Hematopoietic multipotent progenitor cell treated with erythropoietin and hydrocortisone succinate and interleukin-3 and kit ligand, for 8 days (in vitro differentiated cells): ENCODE results near the gene PSMA2.
A peak's percentile ranks its signal among the peaks of the same experiment; 100 is the strongest.
"Not testable (repeated sequence)": the region's sequence is repeated elsewhere in the genome, so short reads cannot be mapped to it uniquely, and the experiment has no call there.

ENCODE experiments used
- DNase-seq: peaks from one replicate; pipeline ENCODE4 v3.0.0-alpha.2; 2015

PSMA2 gene

DNA sequence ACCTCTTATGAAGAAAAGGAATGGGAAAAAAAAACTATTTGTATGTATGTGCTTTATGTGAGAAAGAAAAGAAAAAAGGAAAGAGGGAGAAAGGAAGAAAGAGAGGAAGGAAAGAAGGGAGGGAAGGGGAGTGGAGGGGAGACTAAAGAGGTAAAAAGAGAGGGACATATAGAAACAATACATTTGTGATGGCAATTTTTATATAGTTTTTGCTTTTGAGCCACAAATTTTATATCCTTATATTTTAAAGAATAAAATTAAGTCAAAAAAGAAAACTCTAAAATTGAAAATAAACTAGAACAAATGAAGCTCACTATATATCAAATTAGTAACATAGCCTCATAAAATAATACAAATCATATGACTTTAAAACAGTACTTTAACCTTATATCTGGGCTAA is 31.1 kb downstream of the PSMA2 start:
- no peak for DNase-seq

DNA sequence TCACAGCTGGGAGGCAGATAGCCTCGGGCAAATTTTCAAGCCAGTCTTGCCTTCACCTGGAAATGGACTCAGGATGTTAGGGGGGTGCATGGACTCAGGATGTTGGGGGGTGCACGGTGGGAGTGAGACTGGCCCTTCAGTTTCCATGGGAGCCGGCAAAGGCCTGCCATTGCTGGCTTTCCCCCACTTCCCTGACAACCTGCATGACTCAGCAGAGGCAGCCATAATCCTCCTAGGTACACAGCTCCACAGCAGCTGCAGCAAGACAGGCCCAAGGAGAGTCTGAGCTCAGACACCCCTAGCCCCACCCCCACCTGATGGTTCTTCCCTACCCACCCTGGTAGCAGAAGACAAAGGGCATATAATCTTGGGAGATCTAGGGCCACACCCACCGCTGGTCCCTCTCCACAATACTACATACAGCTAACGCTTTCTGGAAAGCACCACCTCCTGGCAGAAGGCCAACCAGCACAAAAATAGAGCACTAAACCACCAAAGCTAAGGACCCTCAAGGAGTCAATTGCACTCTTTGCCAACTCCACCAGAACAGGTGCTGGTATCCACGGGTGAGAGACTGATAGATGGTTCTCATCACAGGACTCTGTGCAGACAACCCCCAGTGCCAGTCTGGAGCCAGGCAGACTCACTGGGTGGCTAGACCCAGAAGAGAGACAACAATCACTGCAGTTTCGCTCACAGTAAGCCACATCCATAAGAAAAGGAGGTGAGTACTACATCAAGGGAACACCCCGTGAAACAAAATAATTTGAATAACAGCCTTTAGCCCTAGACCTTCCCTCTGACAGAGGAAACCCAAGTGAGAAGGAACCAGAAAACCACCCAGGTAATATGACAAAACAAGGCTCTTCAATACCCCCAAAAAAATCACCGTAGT is 38.4 kb downstream of the PSMA2 start:
- DNase-seq, result peak; percentile 64

DNA sequence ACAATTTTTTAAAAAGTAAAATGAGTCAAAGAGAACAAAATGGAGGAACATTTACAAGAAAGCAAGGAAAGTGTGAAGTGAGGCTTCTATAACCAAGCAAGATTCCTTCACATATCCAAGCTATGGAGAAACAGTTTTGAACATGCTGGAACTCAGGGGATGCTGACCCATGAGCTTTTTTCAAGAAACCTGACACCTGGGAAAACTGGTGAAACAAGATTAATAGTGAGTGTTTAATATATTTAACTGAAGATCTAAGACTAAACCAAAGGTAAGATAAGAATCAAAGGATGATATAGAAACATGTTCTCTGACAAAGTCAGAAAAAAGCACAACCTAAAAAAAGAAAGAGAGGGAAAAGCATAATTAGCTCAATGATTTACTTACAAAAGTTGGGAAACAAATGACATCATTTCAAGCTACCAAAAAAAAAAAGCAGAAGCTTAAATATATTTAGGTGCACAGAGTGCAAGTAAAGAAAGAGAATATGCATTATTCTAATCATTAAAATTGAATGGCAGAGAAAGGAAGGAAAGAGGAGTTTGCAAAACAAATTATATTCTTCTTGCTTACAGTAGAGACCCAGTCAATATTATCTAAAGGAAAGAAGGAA is 45.0 kb downstream of the PSMA2 start:
- DNase-seq, result no peak

DNA sequence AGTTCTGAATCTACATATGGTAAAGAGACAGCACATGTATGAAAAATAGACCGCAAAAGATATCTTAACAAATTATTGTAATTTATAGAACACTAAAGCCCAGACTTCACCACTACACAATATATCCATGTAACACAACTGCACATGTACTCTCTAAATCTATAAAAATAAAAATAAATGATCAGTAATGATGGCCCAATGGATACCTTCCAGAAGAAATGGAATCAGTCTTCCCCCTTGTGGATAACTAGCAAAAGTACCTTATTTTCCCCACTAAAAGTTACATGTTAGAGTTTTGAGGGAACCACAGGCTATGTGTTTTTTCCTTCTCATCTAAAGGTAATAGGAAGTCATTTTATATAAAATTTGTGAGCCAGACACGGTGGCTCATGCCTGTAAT is 45.8 kb downstream of the PSMA2 start:
- DNase-seq, result peak; percentile 61

DNA sequence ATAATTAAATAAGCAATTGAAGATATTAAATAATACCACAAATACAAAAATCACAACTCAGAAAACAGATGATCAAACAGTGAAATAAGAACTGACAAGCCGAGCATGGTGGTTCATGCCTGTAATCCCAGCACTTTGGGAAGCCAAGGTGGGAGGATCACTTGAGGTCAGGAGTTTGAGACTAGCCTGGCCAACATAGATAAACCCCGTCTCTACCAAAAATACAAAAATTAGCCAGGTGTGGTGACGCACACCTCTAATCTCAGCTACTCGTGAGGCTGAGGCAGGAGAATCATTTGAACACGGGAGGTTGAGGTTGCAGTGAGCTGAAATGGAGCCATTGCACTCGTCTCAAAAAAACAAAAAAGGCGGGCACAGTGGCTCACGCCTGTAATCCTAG is 46.8 kb downstream of the PSMA2 start:
- not testable (repeated sequence) for DNase-seq

DNA sequence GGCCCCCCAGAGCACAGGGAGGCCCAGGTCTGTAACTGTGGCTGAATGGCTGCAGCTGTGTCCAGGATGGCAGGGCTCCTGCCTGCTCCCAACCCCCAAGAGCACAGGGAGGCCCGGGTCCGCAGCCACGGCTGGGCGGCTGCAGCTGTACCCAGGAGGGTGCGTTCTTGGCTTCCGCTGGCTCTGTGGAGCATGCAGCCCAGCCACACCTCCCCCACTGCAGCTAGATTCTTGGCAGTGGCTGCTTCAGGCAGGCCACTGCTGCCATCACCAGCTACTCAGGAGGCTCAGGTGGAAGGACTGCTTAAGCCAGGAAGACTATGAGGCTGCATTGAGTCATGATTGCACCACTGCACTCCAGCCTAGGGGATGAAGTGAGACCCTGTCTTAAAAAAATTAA is 48.0 kb downstream of the PSMA2 start:
- DNase-seq, result no peak

DNA sequence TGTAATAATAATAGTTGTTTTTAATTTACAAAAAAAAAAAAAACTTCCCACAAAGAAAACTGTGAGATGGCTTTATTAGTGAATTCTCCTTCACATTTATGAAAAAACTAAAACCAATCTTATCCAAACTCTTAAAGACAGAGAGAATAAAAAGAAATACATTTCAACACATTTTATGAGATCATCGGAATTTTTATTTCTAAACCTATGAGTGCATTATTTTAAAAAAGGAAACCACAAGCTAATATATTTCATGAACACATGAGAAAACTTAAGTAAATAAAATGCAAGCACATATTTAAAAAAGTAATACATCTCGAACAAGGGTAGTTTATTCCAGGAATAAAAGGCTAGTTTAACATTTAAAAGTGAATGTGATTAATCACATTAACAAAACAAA is 51.6 kb downstream of the PSMA2 start:
- no peak for DNase-seq

DNA sequence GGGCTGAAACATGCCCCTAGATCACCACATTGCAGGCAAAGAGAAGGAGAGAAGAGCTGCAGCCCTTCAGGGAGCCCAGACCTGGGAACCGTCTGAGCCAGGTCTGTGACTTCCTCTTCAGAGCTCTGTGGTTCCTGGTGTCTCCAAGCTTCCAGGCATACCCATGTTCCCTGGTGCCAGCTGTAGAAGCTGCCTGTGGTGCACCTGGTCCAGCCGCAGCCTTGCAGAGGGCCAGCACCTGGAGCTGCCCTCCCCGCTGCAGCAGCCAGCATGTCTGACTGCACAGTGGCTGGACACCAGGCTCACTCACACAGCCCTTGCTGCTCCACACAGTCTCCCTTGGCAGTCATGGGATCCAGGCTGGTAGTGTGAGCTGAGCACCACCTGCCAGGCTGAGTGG is 53.7 kb downstream of the PSMA2 start:
- DNase-seq, result no peak

DNA sequence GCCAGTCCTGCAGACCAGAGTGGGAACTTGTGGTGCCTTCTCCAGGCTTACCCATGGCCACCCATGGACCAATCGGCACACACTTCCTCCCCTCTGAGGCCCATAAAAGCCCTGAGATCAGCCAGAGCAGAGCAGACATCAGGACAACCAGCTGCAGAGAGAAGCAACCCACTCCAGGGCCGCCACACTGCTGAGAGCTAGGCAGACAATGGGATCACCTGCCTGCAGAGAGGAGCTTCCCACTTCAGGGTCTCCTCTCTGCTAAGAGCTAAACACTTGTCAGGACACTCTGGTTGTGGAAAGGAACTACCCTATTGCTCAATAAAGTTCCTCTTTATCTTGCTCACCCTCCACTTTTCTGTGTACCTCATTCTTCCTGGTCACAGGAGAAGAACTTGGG is 54.1 kb downstream of the PSMA2 start:
- DNase-seq, result no peak

DNA sequence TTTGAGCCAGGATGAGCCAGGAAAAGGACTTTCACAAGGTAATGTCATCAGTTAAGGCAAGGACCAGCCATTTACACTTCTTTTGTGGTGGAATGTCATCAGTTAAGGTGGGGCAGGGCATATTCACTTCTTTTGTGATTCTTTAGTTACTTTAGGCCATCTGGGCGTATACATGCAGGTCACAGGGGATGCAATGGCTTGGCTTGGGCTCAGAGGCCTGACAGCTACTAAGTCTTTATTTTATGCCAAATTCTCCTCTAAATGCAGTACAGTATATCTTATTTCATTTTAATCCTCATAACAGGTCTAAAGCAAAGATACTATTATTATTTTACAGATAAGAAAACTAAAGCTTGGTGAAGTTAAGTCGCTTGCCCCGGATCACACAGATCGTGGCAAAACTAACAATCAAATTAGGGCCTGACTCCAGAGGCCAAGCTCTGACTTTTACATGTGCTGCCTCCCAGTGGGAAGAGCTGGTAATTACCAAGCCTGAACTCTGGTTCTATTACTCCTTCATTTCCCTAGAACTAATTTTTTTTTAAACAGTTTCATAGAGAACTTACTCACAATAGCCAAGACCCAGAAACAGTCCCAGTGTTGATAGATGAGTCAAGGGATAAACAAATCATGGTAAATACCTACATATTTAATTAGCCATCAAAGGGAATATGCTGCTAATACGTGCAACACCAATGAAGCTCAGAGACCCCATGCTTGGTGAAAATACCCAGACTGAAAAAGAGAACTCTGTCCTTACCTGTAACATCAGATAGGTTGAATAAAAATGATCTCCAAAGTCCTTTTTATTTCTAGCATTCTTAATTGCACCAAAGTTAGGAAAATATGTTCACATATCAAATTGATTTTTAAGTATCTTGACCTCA is 55.5 kb downstream of the PSMA2 start:
- DNase-seq, result peak; percentile 69

DNA sequence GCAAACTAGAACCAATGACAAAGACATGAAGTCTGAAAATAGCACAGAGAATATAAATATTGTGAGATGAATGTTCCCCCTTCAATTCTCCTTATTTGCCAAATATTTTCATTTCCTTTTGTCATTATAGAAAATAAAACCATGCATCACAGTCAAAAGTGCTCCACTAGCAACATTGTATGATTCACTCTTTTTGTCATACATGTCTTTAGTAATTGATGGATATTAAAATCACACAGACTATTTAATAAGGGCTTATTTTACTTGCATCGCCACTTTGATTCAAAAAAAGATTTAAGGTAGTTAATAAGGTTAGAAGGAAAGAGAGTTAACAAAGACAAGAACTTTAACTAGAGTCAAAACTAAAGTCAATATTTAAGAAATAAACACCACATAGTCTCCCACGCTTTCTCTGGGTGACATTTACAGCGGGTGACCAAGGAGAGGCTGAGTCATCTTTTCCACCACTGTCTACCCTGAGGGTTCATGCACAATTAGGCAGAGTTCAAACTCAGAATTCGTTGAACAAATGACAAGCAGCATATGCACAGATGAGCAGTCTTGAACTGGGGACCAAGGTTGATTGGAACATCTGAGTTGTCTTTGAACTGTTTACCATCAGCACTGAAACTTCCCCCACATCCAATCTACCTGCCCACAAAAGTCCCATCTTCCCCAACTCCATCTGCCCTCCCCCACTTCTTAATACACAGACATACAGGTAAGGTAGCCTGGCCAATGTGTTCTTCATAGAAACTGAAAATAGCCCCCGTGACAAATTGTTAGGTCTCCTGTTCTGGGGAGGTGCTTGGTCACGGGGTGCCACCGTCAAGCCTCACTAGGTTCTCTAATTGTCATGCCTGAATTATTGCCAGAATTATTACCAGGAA is 62.6 kb downstream of the PSMA2 start:
- no peak for DNase-seq

DNA sequence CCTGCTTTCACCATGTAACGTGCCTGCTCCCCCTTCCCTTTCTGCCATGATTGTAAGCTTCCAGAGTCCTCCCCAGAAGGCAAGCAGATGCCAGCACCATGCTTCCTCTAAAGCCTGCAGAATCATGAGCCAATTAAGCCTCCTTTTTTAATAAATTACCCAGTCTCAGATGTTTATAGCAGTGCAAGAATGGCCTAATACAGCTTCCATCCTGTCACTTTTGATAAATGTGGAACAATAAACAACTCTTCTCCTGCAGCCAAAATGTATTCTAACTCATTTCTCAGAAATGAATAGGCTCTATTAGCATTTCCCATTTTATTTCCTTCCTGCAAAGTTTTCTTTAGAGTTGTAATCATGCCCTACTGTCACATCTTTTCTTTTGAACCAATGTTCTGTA is 63.5 kb downstream of the PSMA2 start:
- no peak for DNase-seq
